Natural killer cell (primary cell): ENCODE results near the gene COL23A1. TPM values are rescaled to one million over a fixed set of nuclear protein-coding genes. Genes with fewer than 3 reads are reported as not detected.

Source experiments
- ATAC-seq, 3 donors: fragments of 150-1000 bp in 2 of 3; fragments of 200-7000 bp in 1 of 3; cut with Tn5 transposase; 1 replicate in 1 of 3; 2 replicates in 2 of 3; pipeline ENCODE4 v1.10.0; 2021; ENCODE audit warnings: mild to moderate bottlenecking in 2 of 3, moderate library complexity in 2 of 3
- DNase-seq, 2 donors: peaks; one replicate each; pipeline versions ENCODE4 v3.0.0 to v3.0.0-alpha.2; 2013 to 2021; ENCODE audit warnings: mixed read lengths in 1 of 2
- H3K27ac ChIP-seq: one replicate; pipeline ENCODE4 v1.5.1; 2013; ENCODE audit warnings: mild to moderate bottlenecking, low read length
- H3K27me3 ChIP-seq: one replicate; pipeline ENCODE4 v1.6.1; 2013; ENCODE audit warnings: low read length; ENCODE audit not compliant: control insufficient read depth, insufficient read depth
- H3K36me3 ChIP-seq: one replicate; pipeline ENCODE4 v1.6.1; 2013; ENCODE audit warnings: low read length; ENCODE audit not compliant: control insufficient read depth, insufficient read depth
- H3K4me1 ChIP-seq: one replicate; pipeline ENCODE4 v1.6.1; 2013; ENCODE audit warnings: low read length; ENCODE audit not compliant: control insufficient read depth, insufficient read depth
- H3K4me3 ChIP-seq: one replicate; pipeline ENCODE4 v1.5.1; 2013; ENCODE audit warnings: low read length
- H3K9me3 ChIP-seq: one replicate; pipeline ENCODE4 v1.6.1; 2013; ENCODE audit warnings: low read length; ENCODE audit not compliant: control insufficient read depth, insufficient read depth
- H3K27ac Mint-ChIP-seq, 2 donors: one replicate each; pipeline ENCODE4 v1.8.0; 2022; ENCODE audit warnings: mild to moderate bottlenecking in 2 of 2, mixed read lengths in 2 of 2, moderate library complexity in 1 of 2
- H3K27me3 Mint-ChIP-seq, 2 donors: one replicate each; pipeline ENCODE4 v1.8.0; 2022; ENCODE audit warnings: low read depth in 2 of 2, mixed read lengths in 2 of 2
- H3K36me3 Mint-ChIP-seq: one replicate; pipeline ENCODE4 v1.8.0; 2022; ENCODE audit warnings: mixed read lengths
- H3K4me1 Mint-ChIP-seq, 2 donors: one replicate each; pipeline ENCODE4 v1.8.0; 2022; ENCODE audit warnings: mixed read lengths in 2 of 2
- H3K4me3 Mint-ChIP-seq: one replicate; pipeline ENCODE4 v1.8.0; 2022; ENCODE audit warnings: mild to moderate bottlenecking, moderate library complexity, mixed read lengths
- H3K9me3 Mint-ChIP-seq, 2 donors: one replicate each; pipeline ENCODE4 v1.8.0; 2022; ENCODE audit warnings: mixed read lengths in 2 of 2
- CTCF ChIP-seq: fragments of 200-600 bp; IDR thresholded peaks from one replicate; pipeline ENCODE4 v1.8.0; 2022; ENCODE audit warnings: antibody characterized with exemption
- WGBS: methylation state at CpG from one replicate; pipeline ENCODE4 v1.1.7; 2013; ENCODE audit warnings: missing lambda C conversion rate; ENCODE audit not compliant: insufficient coverage; 5-methylcytosine and 5-hydroxymethylcytosine counted together
- intact Hi-C: fragments of 100-400 bp; cut with micrococcal nuclease; formaldehyde crosslinking; loops from one replicate; pipeline ENCODE4 v1.14.2; 2022
- total RNA-seq, 4 donors: library from RNA; stranded (reverse); fragments of 120-200 nt in 1 of 4; gene quantifications; one replicate each; pipeline versions ENCODE4 v1.2.3 to v1.2.4, GENCODE V29; 2013 to 2022

The COL23A1 gene
- total RNA-seq, 3 donors from 2014 or later (not counting 1 experiment from before 2014, with no cell fraction given), result 0.15 TPM; not detected in 2

GRCh38 chr5:178267245-178267644 lies 322.9 kb downstream of the COL23A1 start:
- Mint-ChIP-seq H3K27me3 (no peaks in the 10 kb centered on the region), H3K9me3 (no peaks in the 10 kb centered on the region), H3K4me3 (no peak overlapping the region), H3K27ac (no peak overlapping the region), H3K36me3 (no peaks in the 10 kb centered on the region), H3K4me1 (no peaks in the 10 kb centered on the region)
- Histone ChIP-seq H3K36me3 (no peaks in the 10 kb centered on the region), H3K27me3 (no peaks in the 10 kb centered on the region), H3K9me3 (no peaks in the 10 kb centered on the region), H3K27ac (no peak overlapping the region), H3K4me3 (no peak overlapping the region), H3K4me1 (no peaks in the 10 kb centered on the region)
- intact Hi-C loops, result no loop called here
- 77% methylated on average over 6 of the region's 6 CpGs for WGBS
- no peak for ATAC-seq
- TF ChIP-seq CTCF, result no peak
- DNase-seq, result no peak

GRCh38 chr5:178266581-178266980 lies 323.6 kb downstream of the COL23A1 start:
- TF ChIP-seq CTCF, result no peak
- DNase-seq (no peak), ATAC-seq (no peak)
- H3K4me1 Mint-ChIP-seq, result no peaks in the 10 kb centered on the region
- H3K4me1 ChIP-seq, result no peaks in the 10 kb centered on the region
- H3K27me3 Mint-ChIP-seq, result no peaks in the 10 kb centered on the region
- H3K9me3 ChIP-seq, result no peaks in the 10 kb centered on the region
- no peaks in the 10 kb centered on the region for H3K36me3 Mint-ChIP-seq
- no peak overlapping the region for H3K4me3 Mint-ChIP-seq
- no peak overlapping the region for H3K27ac Mint-ChIP-seq
- intact Hi-C loops, result no loop called here
- H3K36me3 ChIP-seq, result no peaks in the 10 kb centered on the region
- no peak overlapping the region for H3K4me3 ChIP-seq
- WGBS, result 93% methylated on average over 10 of the region's 10 CpGs
- H3K27me3 ChIP-seq, result no peaks in the 10 kb centered on the region
- H3K27ac ChIP-seq, result no peak overlapping the region
- H3K9me3 Mint-ChIP-seq, result no peaks in the 10 kb centered on the region

GRCh38 chr5:178265746-178266145 lies 324.4 kb downstream of the COL23A1 start:
- Mint-ChIP-seq H3K4me3 (no peak overlapping the region), H3K27ac (no peak overlapping the region), H3K4me1 (no peaks in the 10 kb centered on the region), H3K36me3 (no peaks in the 10 kb centered on the region), H3K9me3 (no peaks in the 10 kb centered on the region), H3K27me3 (no peaks in the 10 kb centered on the region)
- no peaks in the 10 kb centered on the region for H3K27me3 ChIP-seq
- no peak overlapping the region for H3K4me3 ChIP-seq
- no peak for TF ChIP-seq CTCF
- 88% methylated on average over 7 of the region's 7 CpGs for WGBS
- no peak for ATAC-seq
- peaks cover 1% of the 10 kb centered on the region for H3K4me1 ChIP-seq
- H3K9me3 ChIP-seq, result no peaks in the 10 kb centered on the region
- no peak overlapping the region for H3K27ac ChIP-seq
- DNase-seq, result no peak
- intact Hi-C loops, result no loop called here
- no peaks in the 10 kb centered on the region for H3K36me3 ChIP-seq

GRCh38 chr5:178264044-178264443 lies 326.1 kb downstream of the COL23A1 start:
- H3K4me3 Mint-ChIP-seq, result no peak overlapping the region
- Histone ChIP-seq H3K4me3 (no peak overlapping the region), H3K36me3 (no peaks in the 10 kb centered on the region), H3K27me3 (no peaks in the 10 kb centered on the region), H3K27ac (no peak overlapping the region), H3K9me3 (no peaks in the 10 kb centered on the region), H3K4me1 (peaks cover 13% of the 10 kb centered on the region)
- no peak overlapping the region for H3K27ac Mint-ChIP-seq
- WGBS, result 90% methylated on average over 4 of the region's 4 CpGs
- H3K27me3 Mint-ChIP-seq, result no peaks in the 10 kb centered on the region
- H3K9me3 Mint-ChIP-seq, result no peaks in the 10 kb centered on the region
- no peaks in the 10 kb centered on the region for H3K36me3 Mint-ChIP-seq
- no peak for TF ChIP-seq CTCF
- DNase-seq (no peak), ATAC-seq (no peak)
- intact Hi-C loops, result no loop called here
- H3K4me1 Mint-ChIP-seq, result no peaks in the 10 kb centered on the region
